Mucosa of descending colon (tissue), 3 donors: ENCODE data around the gene UBR7. TPM values are rescaled to one million over a fixed set of nuclear protein-coding genes. Genes with fewer than 3 reads are reported as not detected.

Source experiments
- ATAC-seq: fragments of 200-7000 bp; cut with Tn5 transposase; one replicate; pipeline ENCODE4 v1.9.1; 2020; ENCODE audit warnings: mild to moderate bottlenecking, moderate library complexity
- DNase-seq, 3 donors: peaks; one replicate each; pipeline ENCODE4 v3.0.0-alpha.2; 2020
- H3K36me3 ChIP-seq: fragments of 200-600 bp; one replicate; pipeline ENCODE4 v1.8.0; 2021; ENCODE audit warnings: low read depth, mild to moderate bottlenecking
- H3K4me1 ChIP-seq: fragments of 200-600 bp; one replicate; pipeline ENCODE4 v1.8.0; 2021; ENCODE audit warnings: low read depth, mild to moderate bottlenecking
- H3K4me3 ChIP-seq: fragments of 200-600 bp; one replicate; pipeline ENCODE4 v1.8.0; 2021; ENCODE audit warnings: mild to moderate bottlenecking
- H3K9me3 ChIP-seq: fragments of 200-600 bp; one replicate; pipeline ENCODE4 v1.8.0; 2021; ENCODE audit warnings: mild to moderate bottlenecking
- CTCF ChIP-seq: fragments of 200-600 bp; IDR thresholded peaks from one replicate; pipeline ENCODE4 v1.8.0; 2022; ENCODE audit warnings: antibody characterized with exemption, mild to moderate bottlenecking
- intact Hi-C, 2 donors: fragments of 100-400 bp; cut with DNase I in 1 of 2; cut with micrococcal nuclease in 1 of 2; formaldehyde crosslinking; loops; one replicate each; pipeline versions ENCODE4 v1.11.0 to v1.11.1; 2022; cut with DNase I, micrococcal nuclease
- total RNA-seq, 3 donors: library from RNA; stranded (reverse); fragmentation: NEBNext Ultra II Directional in 2 of 3; extraction: Animal tissue kit (Norgen Biotek cat#: 25700) in 2 of 3; gene quantifications; one replicate each; pipeline versions ENCODE4 v1.2.1 to v1.2.4, GENCODE V29; 2021 to 2023
- donor health status: DM: no; HTN: no; CAD: no; lungs with moderate emphysema.
- donor health status: DM: no; HTN: no; CAD: no.
- donor health status: DM: no; HTN: yes; CAD: no.

UBR7 gene
- total RNA-seq, 3 donors from 2014 or later = 22.2 to 23.6 (median 22.4) TPM

GRCh38 chr14:93274055-93274806 lies 67.2 kb downstream of the UBR7 start:
- H3K36me3 ChIP-seq = no peaks in the 10 kb centered on the region
- no peak overlapping the region for H3K4me3 ChIP-seq
- TF ChIP-seq CTCF = no peak
- H3K9me3 ChIP-seq = no peaks in the 10 kb centered on the region
- DNase-seq (no peak), ATAC-seq (no peak)
- intact Hi-C loops = no loop called here
- no peaks in the 10 kb centered on the region for H3K4me1 ChIP-seq

GRCh38 chr14:93276031-93276716 lies 69.1 kb downstream of the UBR7 start:
- no peaks in the 10 kb centered on the region for H3K4me1 ChIP-seq
- ATAC-seq (no peak), DNase-seq (no peak)
- H3K36me3 ChIP-seq = no peaks in the 10 kb centered on the region
- intact Hi-C loops = no loop called here
- H3K4me3 ChIP-seq = no peak overlapping the region
- no peaks in the 10 kb centered on the region for H3K9me3 ChIP-seq
- TF ChIP-seq CTCF = no peak

Other genes starting within 250 kb of the UBR7 start
- 100 to 1,000 TPM; 134 to 165 (median 152) TPM for gene ITPK1, start 91.3 kb upstream of the UBR7 start, total RNA-seq
- 10 to 100 TPM; 16.9 to 42.6 (median 17.1) TPM for gene MOAP1, start 22.4 kb upstream of the UBR7 start, total RNA-seq
- gene LYSET, start 21.9 kb upstream of the UBR7 start, total RNA-seq = 10 to 100 TPM; 29.0 to 35.0 (median 33.2) TPM
- gene GON7, start 191 bp upstream of the UBR7 start, total RNA-seq = 10 to 100 TPM; 15.3 to 19.5 (median 18.6) TPM
- gene BTBD7, start 125.8 kb downstream of the UBR7 start, total RNA-seq = 10 to 100 TPM; 39.9 to 59.2 (median 45.6) TPM
- not detected for gene COX8C, start 139.9 kb downstream of the UBR7 start, total RNA-seq
- gene UNC79, start 223.7 kb downstream of the UBR7 start, total RNA-seq = under 1 TPM; 0.09 to 0.89 (median 0.12) TPM